HG03439 (cell line): ENCODE results near the gene APCDD1.

Experiments
- ATAC-seq: cut with Tn5 transposase; IDR thresholded peaks from one replicate; pipeline ENCODE4 v1.9.1; 2021; ENCODE audit warnings: mild to moderate bottlenecking, moderate library complexity; ENCODE audit not compliant: unreplicated experiment

The APCDD1 gene

DNA sequence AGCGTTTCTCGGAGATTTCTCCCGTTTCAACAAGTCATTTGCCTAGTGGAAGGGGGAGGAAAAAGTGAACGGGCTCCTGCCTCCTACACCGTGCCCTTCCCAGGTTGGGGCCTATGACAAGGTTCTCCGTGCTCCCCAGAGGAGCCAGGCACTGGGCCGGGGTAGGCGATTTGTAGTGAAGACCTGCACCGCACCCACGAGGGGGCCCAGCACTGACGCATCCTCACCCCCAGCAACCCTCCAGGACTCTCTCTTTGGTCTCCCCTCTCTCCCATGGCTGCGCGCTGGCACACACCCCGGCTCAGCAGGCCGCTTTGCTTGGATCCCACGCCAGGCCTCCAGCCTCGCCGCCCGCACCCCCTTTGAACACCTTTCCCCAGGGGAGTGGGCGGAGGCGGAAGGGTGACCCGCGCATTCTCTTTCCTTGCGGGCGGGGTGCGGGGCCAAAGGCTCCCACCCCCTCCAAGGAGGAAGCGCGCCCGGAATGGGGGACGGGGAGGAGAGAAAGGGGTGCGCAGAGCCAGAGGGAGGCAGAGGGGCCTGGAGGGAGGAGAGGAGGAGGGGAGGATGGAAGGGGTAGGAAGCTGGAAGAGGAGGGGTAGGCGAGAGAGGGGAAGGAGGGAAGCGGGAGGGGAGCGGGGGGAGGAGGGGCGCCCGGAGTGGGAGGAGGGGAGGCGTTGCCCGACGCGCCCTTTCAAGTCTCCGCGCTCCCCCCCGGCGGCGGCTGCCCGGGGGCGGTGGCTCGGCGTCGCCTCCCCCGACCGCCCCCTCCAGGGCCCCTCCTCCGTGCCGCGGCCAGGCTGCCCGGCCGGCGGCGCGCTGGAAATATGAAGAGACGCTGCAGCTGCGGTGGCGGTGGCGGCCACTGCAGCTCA is at the start of gene APCDD1:
Gene APCDD1, plus strand, starts transcription at position 830 of the 875 bp plus-strand sequence. CDS start 347 bp downstream, outside the sequence.
- no peak for ATAC-seq

DNA sequence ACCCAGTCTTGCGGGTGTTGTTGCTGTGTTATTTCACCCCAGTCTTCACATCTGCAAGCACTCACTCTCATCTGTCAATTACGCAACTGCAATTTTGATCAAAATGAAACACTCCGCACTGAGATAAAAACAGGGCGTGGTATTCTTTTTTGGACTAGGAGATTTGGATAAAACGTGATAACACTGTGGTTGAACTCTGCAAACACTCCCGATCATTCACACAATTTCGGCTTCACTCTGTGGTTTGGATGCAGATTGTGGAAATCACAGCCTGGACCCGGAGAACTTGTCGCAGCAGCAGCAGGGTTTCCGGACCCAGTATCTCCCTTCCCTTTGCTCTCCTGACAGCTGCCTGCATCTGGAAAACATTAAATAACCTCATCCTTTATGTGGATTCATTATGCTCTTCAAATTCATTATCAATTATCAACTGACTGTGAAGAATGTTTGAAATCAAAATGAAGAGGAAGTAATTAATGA is 49.4 kb upstream of the APCDD1 start:
- no peak for ATAC-seq

DNA sequence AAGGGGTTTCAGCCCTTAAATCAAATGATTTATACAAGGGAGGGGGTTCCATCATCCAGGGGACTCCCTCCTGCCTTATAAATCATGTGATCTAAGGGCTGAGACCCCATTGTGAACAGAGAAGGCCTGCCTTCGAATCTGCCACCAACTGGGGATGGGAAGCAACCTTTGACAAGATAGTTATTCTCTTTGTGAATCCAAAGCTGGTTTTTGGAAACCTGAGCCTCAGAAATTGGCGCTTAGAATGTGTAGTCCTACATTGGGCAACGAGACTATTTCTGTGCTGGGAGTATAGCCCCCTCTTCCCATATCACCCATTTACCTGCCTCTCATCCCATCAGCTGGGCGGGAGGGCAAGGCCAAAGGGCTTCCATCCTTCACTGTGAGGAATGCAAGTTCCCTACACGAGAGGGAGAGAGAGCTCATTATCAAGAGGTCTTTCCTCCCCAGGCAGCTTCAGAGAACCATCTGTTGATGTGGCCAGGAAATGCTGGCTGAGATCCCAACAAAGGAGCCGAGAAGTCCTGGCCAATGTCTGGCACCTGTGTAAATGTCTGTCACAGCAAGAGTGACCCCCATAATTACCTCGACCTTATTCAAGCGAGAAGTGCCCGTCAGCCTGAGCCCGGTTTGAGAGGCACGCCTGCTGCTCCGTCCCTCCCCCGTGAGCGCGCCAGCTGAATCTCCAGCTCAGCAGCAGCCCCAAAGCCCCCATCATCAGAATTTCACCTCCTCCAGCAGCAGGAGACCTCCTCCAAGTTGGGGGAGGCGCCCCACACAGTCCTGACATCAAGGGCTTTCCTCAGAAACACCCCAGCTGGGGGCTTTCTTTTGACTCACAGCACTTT is 48.4 kb upstream of the APCDD1 start:
- no peak for ATAC-seq

DNA sequence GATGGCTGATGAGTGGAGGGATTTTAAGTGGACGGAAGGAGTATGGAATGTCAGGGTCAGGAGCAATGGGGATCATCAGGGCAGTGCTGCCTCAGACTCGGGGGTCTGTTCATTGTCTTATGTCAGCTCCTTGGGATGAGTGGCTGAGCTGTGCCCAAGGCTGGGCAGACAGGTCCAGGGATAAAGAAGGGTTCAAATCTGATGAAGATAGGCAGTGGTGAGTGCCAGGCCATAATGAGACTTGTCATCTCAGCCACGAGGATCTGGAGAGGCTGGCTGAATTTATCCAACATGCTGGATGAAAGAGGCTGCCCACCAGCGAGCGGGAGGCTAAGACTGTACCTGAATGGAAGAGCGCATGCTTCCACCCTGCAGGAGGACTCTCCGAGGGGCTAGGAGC is 46.3 kb upstream of the APCDD1 start:
- no peak for ATAC-seq

DNA sequence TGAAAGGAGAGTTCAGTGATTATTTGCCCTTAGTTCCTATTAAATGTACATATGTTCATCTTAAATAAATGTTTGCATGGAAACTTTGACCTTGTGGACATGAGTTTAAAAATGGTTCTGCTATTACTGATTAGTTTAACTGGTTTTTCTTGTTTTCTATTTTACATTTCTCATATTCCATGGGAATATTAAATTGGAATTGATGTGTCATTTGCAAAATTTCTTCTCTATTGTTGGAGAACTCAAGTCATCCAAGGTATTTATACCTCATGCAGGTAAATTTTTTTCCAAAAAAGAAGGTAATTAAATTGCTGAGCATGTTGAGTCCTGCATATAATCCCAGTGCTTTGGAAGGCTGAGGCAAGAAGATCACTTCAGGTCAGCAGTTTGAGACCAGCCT is 45.4 kb upstream of the APCDD1 start:
- ATAC-seq, result no peak

DNA sequence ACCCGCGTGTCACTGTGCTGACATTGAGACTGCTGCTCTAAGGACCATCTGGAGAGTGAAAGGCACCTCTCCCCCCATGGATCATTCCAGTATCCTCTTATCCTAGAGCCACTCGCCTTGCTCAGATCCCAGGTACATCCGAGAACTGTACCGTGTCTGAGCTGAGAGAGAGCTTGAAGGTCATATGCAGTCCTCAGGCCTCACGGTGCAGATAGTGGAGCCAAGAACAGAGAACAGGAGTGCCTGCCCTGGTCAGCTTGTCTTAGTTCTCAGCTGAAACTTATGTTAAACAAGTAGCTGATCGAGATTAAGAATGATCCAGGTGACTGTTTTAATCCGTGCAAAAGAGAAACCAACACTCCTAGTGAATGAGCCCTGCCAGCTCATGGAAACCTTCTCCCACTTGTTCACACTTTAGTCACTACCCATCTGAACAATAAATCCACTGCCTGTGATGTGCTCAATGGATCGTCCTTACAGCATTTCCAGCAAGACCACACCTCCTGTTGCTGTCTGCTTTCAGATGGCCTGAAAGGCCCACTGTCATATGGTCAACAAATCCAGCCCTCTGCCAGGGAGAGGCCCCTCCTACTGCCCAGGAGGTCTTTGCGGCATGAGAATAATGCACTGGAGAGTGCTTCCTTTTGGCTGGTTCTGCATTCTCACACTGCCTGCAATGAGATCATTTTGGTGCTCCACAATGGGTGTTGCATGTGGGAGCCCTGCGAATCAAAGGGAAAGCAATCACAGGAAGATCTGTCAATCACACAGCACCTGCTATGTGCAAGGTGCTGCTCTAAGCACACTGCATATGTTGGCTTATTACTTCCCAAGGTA is 43.7 kb upstream of the APCDD1 start:
- no peak for ATAC-seq

DNA sequence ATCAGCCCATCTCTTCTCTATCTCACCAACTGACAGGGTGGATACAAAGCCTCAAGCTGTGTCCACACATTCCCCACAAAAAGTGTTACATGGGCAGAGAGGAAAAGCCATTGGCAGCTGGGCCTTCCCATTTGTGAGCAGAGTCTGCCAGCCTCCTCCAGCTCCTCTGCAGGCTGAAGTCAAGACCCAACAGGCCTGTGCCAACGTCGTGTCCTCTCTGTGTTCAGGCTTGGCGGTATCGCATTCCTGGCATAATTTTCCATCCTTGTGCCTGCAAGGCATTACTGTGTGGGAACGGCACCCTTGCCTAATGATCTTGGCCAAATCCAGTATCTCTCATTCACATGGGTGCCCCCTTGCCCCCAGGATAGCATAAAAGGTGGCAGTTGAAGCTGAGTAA is 41.5 kb upstream of the APCDD1 start:
- ATAC-seq, result no peak

DNA sequence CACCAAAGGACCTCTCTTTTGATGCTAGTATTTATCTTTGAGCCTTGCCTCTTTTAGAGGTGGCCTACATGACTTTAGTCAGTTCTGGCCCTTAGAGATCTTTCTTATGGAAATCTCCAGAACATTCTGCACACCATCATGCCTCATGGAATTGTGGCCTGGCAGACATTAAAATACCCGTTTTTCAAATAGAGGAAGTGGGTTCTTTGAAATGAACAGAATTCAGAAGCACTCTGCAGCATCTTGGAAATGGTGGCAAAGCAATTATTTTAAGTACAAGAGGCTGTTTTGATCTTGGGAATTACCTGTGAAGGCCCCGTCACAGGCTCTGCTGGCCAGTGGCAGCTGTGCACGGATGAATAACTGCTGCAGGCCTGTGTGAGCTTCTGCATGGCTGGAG is 40.7 kb upstream of the APCDD1 start:
- ATAC-seq, result no peak

DNA sequence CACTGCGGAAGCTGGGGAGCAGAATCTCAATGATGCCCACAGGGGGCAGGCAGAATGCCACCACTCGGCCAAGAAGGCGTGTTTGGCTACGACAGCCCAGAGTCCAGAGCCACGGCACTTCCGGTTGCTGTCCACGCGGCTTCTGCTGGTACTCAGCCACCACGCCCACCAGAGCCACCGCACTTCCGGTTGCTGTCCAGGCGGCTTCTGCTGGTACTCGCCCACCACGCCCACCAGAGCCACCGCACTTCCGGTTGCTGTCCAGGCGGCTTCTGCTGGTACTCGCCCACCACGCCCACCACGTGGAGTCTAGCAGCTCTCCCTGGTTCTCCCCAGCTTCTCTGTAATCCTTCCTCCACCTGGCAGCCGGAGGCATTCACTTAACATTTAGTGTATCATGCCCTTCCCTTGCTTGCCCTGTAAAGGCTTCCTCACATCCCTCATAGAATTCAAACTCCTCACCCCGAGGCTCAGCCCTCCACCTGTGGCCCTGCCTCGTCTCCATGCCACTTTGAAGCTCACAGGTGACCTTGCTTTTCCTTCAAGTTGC is 40.1 kb upstream of the APCDD1 start:
- no peak for ATAC-seq

DNA sequence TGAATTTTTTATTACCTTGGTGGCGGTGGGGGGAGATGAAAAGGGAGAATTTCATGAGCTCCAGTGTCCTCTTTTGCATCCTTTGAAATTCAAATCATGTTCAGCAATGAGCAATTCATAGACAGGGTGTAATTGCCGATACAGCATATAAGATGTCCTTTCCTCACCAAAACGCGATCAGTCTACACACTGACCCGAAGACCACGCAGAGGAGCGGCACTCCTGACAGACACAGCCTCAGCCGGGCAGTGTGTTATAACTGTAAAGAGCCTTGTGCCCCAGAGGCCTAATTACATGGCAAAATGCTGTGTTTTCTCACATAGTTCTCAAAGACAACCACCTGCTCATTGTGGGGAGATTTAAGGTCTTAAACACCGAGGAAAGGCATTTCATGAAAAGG is 38.4 kb upstream of the APCDD1 start:
- no peak for ATAC-seq

DNA sequence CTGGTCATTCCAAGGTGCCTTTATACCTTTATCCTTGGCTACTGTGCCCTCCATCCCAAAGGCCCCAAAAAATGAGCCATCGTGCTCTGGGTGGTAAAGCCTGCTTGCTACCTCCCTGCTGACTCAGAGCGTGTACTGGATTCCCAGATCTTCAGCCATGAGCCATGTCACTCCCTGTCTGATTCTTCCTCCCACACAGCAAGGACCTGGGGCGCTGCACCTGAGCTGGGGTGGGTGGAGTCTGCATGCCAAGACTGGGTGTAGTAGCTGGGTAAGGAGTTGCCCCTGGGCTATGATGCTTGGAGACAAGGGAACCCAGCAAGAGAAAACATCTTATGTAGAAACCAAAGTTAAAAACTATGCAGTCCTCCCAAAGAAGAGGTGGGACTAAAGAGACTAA is 37.2 kb upstream of the APCDD1 start:
- no peak for ATAC-seq

DNA sequence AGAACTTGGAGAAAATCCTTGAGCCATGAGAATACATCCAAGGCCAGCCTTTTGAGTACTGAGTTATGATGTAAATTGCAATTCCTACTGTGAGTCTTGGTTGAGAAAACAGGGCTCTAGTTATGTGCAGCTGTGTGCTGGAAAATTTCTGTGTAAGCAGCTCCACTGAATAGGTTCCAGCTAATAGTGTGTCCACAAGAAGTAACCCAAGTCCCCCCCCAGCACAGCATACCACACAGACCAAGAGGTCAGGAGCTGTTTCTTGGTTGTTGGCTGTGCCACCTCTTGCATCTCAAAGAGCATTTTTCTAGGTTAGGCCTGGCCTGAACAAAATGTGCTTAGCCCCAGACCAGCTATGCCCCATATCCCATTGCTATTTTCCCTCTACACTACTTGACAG is 36.8 kb upstream of the APCDD1 start:
- no peak for ATAC-seq

DNA sequence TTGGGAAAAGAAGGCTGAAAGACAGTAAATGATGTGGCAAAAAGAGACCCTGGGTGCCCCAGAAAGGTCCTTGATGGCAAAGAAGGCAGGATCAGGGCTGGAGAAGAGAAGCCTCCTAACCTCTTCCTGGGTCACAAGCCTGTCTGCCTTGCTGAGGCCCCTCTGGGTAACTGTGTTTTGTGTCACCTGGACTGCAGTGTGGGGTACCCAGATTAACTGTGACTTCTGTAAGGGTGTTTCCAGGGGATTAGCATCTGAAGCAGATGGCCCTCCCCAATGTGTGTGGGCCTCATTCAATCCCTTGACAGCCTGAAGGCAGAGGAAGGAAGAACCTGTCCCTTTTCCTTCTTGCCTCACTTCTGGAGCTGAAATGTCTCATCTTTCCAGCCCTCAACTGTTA is 35.6 kb upstream of the APCDD1 start:
- no peak for ATAC-seq

DNA sequence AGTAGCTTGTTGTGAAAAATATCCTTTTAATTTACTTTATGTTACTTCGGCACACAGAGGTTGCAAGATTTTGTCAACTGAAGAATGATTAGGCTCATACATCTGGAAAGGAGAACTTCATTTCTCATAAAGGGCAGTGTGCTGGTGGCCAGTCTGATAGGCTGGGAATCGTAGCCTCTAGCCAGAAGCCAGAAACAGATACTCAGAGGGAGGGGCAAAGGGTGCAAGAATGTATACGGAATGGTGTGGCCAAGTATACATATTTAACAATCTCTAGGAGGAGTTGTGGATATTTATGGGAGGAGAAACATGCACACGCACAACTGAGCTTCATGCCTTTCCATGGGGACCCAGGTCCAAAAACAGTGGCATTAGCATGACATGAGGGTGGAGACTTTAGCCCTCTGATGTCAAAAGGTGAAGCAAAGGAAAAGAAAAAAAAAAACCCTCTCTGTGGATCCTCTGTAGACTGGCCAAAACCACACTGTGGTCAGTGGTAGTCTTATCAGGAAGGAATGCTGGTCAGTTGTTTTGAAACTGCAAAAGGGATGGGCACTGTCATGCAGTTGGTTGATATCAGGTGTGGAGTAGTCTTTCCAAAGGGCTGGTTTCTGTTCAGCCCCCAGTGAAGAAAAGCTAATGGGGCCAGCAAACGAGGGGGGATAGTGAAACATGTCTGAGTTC is 34.9 kb upstream of the APCDD1 start:
- no peak for ATAC-seq

DNA sequence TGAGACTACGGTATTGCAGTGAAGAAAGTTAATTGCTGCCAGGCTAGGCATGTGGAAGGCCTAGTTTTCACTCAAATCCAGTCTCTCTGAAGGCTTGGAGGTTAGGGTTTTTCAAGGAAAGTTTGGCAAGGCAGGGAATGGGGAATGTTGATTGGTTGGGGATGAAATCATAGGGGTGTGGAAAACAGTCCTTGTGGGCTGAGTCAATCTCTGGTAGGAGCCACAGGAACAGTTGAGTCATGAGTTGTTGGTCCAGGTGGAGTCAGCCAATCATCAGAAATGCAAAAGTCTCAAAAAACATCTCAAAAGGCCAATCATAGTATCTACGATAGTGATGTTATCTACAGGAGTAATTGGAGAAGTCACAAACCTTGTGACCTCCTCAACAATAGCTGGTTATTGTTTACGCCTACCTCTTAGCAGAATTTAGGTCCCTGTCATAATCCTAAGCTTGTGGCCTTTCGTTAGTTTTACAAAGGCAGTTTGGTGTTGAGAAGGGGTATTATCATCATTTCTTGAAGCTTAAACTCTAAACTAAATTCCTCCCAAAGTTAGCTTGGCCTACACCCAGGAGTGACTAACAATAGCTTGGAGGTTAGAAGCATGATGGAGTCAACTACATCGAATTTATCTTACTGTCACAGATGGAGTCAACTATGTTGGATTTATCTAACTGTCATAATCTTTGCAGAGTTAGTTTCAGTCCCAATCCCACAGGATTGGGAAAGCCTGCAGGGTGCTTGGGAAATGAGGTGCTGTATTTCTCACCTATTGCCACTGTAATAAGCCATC is 33.7 kb upstream of the APCDD1 start:
- no peak for ATAC-seq

DNA sequence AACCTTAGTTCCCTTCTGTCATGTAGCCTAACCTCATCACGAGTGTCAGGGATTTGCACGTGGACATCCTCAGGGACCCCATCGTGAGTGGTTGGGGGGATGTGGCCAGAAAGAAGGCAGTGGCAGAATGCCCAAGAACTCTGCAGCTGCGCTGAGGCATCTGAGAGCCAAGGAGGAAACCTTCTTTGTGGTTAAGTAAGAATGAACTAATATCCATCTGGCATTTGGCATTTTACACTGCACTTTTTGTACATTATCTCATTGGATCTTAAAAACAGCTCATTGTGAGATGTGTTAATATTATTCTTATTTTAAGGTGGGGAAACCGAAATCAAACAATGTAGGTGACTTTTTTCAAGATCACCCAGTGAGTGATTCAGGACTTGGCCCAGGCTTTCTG is 32.6 kb upstream of the APCDD1 start:
- no peak for ATAC-seq

DNA sequence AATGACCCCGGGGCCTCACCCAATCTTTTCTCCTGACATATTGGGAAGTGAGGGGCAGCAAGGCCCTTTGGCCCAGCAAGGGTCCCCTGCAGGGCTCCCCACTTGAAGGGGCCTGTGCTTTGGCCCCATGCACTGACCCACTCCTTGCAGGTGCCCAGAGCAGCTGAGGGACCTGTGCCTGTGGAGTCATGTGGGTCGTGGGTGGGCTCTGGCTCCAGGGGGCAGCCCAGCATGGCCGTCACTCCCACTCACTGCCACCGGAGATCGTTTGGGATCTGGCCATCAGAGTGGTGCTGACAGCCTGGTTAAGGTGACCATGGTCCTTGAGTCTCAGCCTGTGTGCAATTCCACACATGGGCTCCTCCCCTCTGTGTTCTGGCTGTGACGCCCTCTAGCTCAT is 31.7 kb upstream of the APCDD1 start:
- ATAC-seq, result no peak

DNA sequence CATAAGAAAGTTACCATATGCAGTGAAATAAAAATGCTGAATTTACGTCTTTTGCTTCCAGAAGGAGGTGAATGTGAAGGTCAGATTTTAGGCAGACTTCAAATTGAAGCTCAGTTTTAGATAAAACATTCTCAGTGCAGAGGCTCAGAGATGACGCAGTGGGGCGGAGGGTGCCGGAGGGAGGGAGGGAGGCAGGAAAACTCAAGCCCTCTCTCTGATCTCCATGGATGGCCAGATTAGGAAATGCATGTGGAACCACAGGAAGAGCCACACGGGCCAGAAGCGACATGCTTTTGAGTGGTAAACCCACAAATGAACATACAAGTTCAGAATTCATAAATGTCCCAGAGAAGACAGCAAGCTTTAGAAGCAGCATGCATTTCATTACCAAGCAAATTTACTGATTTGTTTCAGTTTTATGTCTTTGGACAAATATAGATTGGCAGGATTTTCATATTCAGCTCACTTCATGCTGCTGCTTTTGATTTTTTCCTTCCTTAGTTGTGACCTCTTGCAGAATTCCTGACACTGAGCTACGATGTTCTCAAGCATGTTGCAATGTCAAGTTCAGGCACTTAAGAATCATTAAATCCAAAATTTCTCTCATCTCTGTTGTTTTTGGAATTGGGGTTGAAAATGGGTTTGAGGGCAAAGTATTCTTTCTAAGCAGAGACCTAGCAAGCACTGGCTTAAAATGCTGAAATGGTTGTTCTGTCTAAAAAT is 29.7 kb upstream of the APCDD1 start:
- ATAC-seq, result no peak

DNA sequence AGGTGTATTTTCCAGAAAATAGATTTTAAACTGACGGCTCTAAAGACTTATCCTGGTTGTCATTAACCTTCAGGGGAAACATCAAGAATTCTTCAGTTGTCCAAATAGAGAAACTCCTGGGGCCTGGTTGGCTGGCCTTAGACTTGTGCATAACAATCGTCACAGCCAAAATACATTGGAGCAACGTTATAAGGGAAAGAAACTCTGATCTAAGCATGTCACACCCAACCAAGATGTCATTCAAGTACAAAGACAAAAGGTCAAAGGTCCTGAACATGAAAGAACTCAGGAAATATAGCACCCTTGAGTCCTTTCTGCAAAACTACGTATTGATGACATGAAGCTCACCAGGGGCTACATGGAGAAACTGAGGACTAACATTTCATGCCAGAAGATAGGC is 23.8 kb upstream of the APCDD1 start:
- no peak for ATAC-seq
